ENCODE data around the gene SRSF1. TPM values are rescaled to one million over a fixed set of nuclear protein-coding genes. Genes with fewer than 3 reads are reported as not detected.

The SRSF1 gene
- total RNA-seq, 1 experiment from 2014 or later, result 462 TPM

DNA sequence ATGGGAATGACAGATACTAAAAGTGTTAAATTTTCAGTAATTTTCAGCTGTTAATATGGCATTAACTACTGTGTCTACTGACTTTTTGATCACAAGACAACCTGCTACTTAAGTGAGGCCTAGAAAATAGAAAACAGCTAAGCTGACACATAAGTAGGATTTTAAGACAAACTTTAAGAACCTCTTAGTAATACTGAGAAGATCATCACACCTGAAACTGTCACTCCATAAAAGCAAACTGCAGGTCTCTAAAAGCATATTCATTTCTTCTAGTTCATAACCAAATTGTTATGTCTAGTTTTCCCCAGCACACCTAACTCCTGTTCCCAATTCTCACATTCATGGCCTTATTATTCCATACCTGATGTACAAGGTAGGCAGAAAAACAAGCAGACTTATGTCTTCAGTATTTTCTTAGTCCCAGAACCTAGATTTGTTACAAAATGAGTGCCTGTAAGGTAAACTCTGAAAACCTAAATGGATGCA lies 8.0 kb downstream of the SRSF1 start:
- Mint-ChIP-seq H3K9me3 (no peaks in the 10 kb centered on the region), H3K27me3 (ENCODE audit: low read depth) (no peaks in the 10 kb centered on the region), H3K4me3 (no peak overlapping the region), H3K36me3 (ENCODE audit: insufficient read depth in 1 of 3, low read depth in 3 of 3) (peaks cover 19 to 65% (median 45%) of the 10 kb centered on the region in 3 experiments), H3K27ac (peak overlapping the region in 1 of 3 experiments; percentile 61; a peak in 1 of 7 replicates), H3K4me1 (peaks cover 27 to 30% of the 10 kb centered on the region in 2 experiments)
- Histone ChIP-seq H3K79me2 (ENCODE audit: insufficient read depth, low read length) (no peaks in the 10 kb centered on the region), H3K9me3 (ENCODE audit: control insufficient read depth, low read depth, low read length) (no peaks in the 10 kb centered on the region), H2AK5ac (ENCODE audit: insufficient read length, low read length) (no peak overlapping the region), H4K91ac (ENCODE audit: insufficient read length, low read depth, low read length) (no peak overlapping the region), H3K23me2 (ENCODE audit: insufficient read length, low read depth, low read length, poor library complexity, severe bottlenecking) (no peaks in the 10 kb centered on the region), H3K79me1 (ENCODE audit: insufficient read depth, low read depth, low read length, poor library complexity, severe bottlenecking) (no peaks in the 10 kb centered on the region), H4K8ac (replicated peaks; ENCODE audit: insufficient read length, low read depth, low read length) (no peak overlapping the region), H3K9ac (ENCODE audit: extremely low read depth, insufficient read length, low read length) (no peak overlapping the region), H3K14ac (ENCODE audit: insufficient read depth, low read length) (no peak overlapping the region), H2AFZ (ENCODE audit: low read length) (no peak overlapping the region), H2BK20ac (ENCODE audit: low read depth, low read length, poor library complexity, severe bottlenecking) (no peak overlapping the region), H2BK12ac (ENCODE audit: insufficient read length, low read depth, low read length) (no peak overlapping the region), H3K4me1 (ENCODE audit: insufficient read depth, low read length) (no peaks in the 10 kb centered on the region), H3T11ph (ENCODE audit: low read length) (no peak overlapping the region), H3K4me2 (ENCODE audit: insufficient read depth, insufficient read length, low read length) (no peak overlapping the region), H4K5ac (ENCODE audit: insufficient read length, low read depth, low read length) (no peak overlapping the region), H2BK120ac (ENCODE audit: low read depth, low read length, poor library complexity, severe bottlenecking) (no peak overlapping the region), H3K27me3 (ENCODE audit: insufficient read depth, low read length) (no peaks in the 10 kb centered on the region), H3K4ac (ENCODE audit: low read depth, low read length) (no peak overlapping the region), H3K56ac (ENCODE audit: insufficient read length, low read depth, low read length) (no peak overlapping the region), H2BK15ac (ENCODE audit: low read depth, low read length) (no peak overlapping the region), H3K27ac (ENCODE audit: insufficient read length, low read depth, low read length) (no peak overlapping the region), H2BK5ac (ENCODE audit: insufficient read length, low read length) (no peak overlapping the region), H3K23ac (ENCODE audit: insufficient read length, low read depth, low read length) (no peak overlapping the region), H3K18ac (ENCODE audit: insufficient read length, low read depth, low read length) (no peak overlapping the region), H4K20me1 (ENCODE audit: control insufficient read depth, insufficient read depth, insufficient read length) (no peaks in the 10 kb centered on the region)
- TF ChIP-seq, protein P1, sequence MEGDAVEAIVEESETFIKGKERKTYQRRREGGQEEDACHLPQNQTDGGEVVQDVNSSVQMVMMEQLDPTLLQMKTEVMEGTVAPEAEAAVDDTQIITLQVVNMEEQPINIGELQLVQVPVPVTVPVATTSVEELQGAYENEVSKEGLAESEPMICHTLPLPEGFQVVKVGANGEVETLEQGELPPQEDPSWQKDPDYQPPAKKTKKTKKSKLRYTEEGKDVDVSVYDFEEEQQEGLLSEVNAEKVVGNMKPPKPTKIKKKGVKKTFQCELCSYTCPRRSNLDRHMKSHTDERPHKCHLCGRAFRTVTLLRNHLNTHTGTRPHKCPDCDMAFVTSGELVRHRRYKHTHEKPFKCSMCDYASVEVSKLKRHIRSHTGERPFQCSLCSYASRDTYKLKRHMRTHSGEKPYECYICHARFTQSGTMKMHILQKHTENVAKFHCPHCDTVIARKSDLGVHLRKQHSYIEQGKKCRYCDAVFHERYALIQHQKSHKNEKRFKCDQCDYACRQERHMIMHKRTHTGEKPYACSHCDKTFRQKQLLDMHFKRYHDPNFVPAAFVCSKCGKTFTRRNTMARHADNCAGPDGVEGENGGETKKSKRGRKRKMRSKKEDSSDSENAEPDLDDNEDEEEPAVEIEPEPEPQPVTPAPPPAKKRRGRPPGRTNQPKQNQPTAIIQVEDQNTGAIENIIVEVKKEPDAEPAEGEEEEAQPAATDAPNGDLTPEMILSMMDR (conservative IDR thresholded peaks at IDR 0.05), result no peak
- no peak for DNase-seq

Data from H9 (cell line).